Myocyte (in vitro differentiated cells): Measurements from ENCODE around the gene PYURF. TPM values are rescaled to one million over a fixed set of nuclear protein-coding genes. Genes with fewer than 3 reads are reported as not detected.
A peak's percentile ranks its signal among the peaks of the same experiment; 100 is the strongest.

Experiments used
- DNase-seq: peaks from one replicate; pipeline ENCODE4 v3.0.0-alpha.2; 2012; ENCODE audit warnings: low read depth
- total RNA-seq: library from RNA; depleted of rRNA; stranded (reverse); fragments of >200 nt; gene quantifications from 2 replicates; pipeline ENCODE4 v1.2.3, GENCODE V29; 2014

The PYURF gene
- total RNA-seq, 1 donor from 2014 or later: 84.7 TPM

GRCh38 chr4:88514557-88515511 is 8.7 kb downstream of the PYURF start:
- no peak for DNase-seq

DNA sequence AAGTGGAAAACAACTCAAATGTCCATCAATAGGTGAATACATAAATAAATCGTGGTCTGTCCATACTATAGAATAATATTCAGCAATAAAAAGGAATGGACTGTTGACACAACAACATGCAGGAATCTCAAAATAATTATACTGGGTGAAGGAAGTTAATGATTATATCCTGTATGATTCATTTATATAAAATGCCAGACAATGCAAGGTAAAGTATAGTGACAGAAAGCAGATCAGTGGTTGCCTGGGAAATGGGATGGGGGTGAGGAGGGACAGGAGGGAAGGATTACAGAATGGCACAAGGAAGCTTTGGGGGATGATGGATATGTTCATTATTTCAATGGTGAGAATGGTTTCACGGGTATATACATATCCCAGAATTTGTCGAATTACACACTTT is 12.3 kb downstream of the PYURF start:
- DNase-seq: no peak

DNA sequence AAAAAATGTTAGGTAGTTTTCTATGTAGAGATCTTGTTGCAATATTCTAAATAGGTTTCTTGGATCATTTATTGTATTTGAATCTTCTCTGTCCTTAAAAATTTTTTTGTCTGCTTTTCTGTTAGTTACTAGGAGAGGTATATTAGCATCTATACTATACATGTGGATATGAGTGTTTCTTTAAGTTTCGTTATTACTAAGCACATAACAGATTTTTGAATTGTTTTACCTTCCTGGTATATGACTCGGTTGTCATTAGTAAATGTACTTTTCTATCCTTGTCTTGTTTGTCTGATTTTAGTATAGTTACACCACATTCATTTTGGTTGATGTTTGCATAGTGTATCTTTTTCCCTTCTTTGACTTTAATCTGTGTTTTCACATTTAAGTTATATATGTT is 20.2 kb downstream of the PYURF start:
- no peak for DNase-seq

- DNase-seq: no peak
These were observed 25.6 kb downstream of the PYURF start for GRCh38 chr4:88497859-88498409.

DNA sequence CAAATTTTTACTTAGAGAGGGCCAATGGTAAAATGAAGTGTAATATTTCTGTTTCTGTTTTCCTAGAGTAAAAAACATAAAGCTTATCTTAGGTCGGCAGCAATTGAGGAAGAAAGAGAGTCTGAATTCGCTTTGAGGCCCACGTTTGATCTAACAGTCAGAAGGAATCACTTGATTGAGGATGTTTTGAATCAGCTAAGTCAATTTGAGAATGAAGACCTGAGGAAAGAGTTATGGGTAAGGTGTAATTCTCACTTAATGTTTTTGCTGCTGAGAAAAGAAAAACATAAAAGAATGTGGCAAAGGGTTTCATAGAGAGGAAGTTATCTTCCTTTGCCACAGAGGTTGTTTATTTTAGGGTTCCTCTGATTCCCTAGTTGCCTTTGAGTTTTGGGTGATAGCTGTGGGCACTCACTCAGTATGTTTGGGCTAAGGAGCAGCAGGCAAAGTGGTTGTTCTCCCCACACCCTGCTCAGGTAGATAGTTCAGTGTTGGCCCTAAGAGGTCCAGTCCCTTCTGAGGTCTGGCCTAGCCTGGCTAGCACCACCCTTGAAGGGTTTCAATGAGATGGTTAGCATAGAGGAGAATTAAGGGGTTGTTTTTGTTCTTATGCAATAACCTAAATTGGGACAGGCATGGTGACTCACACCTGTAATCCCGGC is 34.3 kb downstream of the PYURF start:
- DNase-seq: no peak

DNA sequence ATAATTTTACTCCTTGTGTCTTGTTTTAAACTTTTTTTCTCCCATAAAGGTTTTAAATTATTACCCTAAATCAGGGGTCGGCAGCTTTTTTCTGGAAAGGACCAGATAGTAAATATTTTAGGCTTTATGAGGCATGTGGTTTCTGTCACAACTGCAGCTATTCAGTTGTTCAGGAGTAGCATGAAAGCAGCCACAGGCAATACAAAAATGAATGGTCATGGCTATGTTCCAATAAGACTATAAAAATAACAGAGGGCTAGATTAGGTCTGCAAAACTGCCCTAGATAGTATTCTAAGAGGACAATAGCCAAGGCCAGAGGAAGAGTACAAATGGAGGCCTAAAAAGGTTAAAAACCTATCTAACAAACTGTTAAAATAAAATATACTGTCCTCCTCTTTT is 42.0 kb downstream of the PYURF start:
- peak; percentile 49 for DNase-seq

DNA sequence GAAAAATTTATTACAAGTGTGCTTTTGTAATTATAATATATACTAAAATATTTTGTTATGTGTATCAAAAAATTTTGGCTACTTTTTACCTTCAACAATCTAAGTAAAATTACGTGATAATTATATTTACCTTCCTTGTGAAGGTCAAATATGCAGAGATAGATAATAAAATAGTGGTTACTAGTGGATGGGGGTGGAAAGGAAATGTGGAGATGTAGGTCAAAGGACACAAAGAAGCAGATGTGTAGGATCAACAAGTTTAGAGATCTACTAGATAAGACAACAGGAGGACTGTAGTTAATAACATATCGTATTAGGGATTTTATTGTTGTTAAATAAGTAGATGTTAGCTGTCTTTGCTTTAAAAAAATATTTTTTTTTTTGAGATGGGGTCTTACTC is 45.3 kb downstream of the PYURF start:
- DNase-seq: no peak

DNA sequence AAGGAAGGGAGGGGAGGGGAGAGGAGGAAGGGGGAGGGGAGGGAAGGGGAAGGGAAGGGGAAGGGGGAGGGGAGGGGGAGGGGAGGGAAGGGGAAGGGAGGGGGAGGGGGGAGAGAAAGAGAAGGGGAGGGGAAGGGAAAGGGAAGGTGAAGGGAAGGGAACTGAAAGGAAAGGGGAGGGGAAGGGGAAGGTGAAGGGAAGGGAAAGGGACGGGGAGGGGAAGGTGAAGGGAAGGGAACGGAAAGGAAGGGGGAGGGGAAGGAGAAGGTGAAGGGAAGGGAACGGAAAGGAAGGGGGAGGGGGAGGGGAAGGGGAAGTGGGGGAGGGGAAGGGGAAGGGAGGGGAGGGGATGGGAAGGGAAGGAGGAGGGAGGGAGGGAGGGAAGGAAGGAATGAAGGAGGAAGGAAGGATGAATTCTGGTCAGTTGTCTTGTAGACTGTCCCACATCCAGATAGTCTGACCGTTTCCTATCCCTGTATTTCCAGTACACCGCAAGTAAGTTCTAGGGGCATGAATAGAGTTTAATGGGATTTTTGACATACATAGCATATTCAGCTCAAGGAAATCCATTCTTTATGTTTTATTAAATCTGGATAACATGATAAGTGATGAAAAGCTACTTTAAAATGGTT is 46.2 kb downstream of the PYURF start:
- no peak for DNase-seq

Other genes starting within 250 kb of the PYURF start
- gene PPM1K, start 239.2 kb downstream of the PYURF start, total RNA-seq: 45.9 and 49.2 TPM in 2 replicates
- gene HERC6, start 144.9 kb downstream of the PYURF start, total RNA-seq: 9.1 and 11.7 TPM in 2 replicates
- 1.5 and 4.9 TPM in 2 replicates for gene HERC5, start 66.7 kb downstream of the PYURF start, total RNA-seq
- gene HERC3, start 68.7 kb upstream of the PYURF start, total RNA-seq: 11.1 and 12.5 TPM in 2 replicates
- 7.4 and 8.3 TPM in 2 replicates for gene NAP1L5, start 174.1 kb upstream of the PYURF start, total RNA-seq